Activated CD4-positive, alpha-beta T cell treated with anti-CD3 and anti-CD28 coated beads, Interleukin-2, amount 50 U/mL, for 48 hours (primary cell): ENCODE results near the gene PSMA3.
"Not testable (repeated sequence)": the region's sequence is repeated elsewhere in the genome, so short reads cannot be mapped to it uniquely, and the experiment has no call there.

ENCODE experiments used
- DNase-seq, 2 experiments: peaks; one replicate each; pipeline ENCODE4 v3.0.0-alpha.2; 2020

The PSMA3 gene

GRCh38 chr14:58244556-58245387 is at the start of gene PSMA3:
Gene PSMA3, plus strand, starts transcription at chr14:58244843. Its CDS starts 78 bp downstream, at chr14:58244921.
- peak; percentile 97 to 98 for DNase-seq

DNA sequence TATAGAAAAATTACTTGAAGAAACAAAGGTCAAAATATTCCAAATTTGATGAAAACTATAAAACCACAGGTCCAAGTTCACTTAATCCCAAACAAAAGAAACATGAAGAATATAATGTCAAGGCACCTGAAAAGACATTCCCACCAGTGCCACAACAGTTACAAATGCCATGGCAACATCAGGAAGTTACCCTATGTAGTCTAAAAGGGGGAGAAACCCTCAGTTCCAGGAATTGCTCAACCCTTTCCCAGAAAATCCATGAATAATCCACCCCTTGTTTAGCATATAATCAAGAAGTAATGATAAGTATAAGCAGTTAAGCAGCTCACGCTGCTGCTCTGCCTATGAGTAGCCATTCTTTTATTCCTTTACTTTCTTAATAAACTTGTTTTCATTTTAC is 48.4 kb upstream of the PSMA3 start:
- no peak for DNase-seq

DNA sequence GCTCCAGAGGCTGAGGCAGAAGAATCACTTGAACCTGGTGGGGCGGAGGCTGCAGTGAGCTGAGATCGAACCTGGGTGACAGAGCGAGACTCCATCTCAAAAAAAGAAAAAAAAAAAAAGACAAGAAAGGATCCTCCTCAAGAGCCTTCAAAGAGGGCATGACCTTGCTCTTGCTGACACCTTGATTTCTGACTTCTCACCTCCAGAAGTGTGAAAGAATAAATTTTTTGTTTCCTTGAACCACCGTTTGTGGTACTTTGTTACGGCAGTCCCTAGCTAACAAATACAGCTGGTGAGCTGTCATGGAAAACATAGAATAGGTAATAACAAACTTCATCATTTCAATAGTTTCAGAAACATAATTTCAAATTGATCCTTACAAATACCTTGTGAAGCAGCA is 46.6 kb upstream of the PSMA3 start:
- no peak for DNase-seq

DNA sequence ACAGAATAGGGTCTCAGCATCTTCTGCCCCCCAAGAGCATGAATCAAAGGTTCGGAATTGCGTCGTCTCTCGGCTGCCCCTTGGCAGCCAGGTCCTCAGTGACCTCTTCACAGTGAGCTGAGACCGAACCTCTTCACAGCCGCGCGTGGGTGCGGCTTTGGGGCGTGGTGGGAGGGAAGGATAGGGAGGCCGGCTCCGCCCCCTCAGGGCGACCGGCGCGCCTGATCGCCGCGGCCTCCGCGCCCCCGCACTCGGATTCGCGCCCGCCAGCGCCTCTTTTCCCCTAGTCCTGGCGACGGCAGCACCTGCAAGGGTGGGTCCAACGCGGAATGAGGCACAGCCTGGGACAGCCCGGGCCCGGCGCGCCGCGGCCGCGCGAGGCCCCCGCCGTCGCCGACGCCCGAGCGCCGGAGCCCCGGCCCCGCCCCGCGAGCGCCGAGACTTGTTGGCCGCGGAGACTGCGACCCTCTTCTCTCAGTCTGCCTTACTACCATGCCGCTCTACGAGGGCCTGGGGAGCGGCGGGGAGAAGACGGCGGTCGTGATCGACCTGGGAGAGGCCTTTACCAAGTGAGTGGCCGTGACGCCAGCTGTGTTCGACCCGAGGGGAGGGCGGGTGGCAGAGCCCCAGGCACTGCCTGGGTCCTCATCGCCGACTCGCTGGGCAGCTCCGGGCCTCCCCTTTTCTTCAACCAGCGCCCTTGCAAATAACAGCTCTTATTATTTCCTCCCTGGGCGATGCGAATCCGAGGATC is 44.7 kb upstream of the PSMA3 start, which contains the start of gene ACTR10:
TSS of gene ACTR10 (plus strand) at position 424 of the 754 bp plus-strand sequence. CDS start at position 493, 69 bp downstream.
- peak; percentile 90 to 92 for DNase-seq

GRCh38 chr14:58200480-58200841 is 44.2 kb upstream of the PSMA3 start:
- no peak for DNase-seq

- DNase-seq, result no peak
These were observed 43.8 kb upstream of the PSMA3 start for GRCh38 chr14:58200846-58201245.

GRCh38 chr14:58213176-58213575 is 31.5 kb upstream of the PSMA3 start:
- DNase-seq, result no peak

DNA sequence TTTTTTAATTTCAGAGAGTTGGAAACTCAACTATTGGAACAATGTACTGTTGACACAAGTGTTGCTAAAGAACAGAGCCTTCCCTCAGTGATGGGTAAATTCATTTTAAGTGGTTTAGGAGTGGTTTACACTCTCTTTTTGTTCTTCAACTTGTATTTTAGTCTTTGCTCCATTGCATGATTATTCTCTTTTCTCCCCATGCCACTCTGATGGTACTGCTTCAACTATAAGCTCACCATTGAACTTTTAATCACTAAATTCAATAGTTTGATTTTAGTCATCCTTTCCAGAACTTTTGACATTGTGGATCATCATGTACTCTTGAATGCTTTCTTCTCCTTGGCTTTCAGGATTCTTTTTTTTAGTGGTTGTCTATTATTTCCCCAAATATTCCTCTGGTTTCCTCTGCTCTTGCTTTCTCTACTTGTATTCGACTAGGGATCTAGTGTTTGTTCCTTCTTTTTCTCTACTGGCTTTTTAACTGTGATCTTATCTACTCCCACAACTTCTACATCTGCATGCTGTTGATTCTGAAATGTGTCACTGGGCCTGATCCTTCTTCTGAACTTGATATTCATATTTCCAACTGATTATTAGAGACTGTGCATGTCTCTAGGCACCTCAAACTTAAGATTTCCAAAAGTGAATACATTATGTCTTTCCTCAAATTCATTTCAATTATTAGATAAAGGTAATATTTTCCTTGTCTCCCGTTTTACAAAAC is 29.3 kb upstream of the PSMA3 start:
- DNase-seq, result no peak

GRCh38 chr14:58216544-58216943 is 28.1 kb upstream of the PSMA3 start:
- no peak for DNase-seq

GRCh38 chr14:58227096-58227819 is 17.4 kb upstream of the PSMA3 start:
- no peak for DNase-seq

GRCh38 chr14:58238252-58239243 is 6.1 kb upstream of the PSMA3 start:
- DNase-seq, result peak; percentile 18 to 29

- DNase-seq, result peak; percentile 80 to 81
These were observed 5.1 kb upstream of the PSMA3 start for GRCh38 chr14:58239244-58240195.

- DNase-seq, result no peak
These were observed 670 bp upstream of the PSMA3 start for GRCh38 chr14:58243790-58244555.

GRCh38 chr14:58245562-58245961 is 919 bp downstream of the PSMA3 start:
- DNase-seq, result no peak

DNA sequence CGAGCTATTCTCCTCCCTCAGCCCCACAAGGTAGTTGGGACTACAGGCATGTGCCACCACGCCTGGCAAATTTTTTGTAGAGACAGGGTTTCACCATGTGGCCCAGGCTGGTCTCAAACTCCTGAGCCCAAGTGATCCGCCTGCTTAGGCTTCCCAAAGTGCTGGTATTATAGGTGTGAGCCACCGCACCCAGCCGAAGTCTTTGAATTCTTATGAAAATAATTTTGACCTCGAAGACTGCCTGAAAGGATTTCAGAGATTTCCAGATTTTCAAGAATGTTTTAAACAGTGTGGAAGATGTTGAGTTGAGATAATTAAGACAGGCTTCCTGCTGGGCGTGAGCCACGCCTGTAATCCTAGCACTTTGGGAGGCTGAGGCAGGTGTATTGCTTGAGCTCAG is 5.0 kb downstream of the PSMA3 start:
- no peak for DNase-seq

DNA sequence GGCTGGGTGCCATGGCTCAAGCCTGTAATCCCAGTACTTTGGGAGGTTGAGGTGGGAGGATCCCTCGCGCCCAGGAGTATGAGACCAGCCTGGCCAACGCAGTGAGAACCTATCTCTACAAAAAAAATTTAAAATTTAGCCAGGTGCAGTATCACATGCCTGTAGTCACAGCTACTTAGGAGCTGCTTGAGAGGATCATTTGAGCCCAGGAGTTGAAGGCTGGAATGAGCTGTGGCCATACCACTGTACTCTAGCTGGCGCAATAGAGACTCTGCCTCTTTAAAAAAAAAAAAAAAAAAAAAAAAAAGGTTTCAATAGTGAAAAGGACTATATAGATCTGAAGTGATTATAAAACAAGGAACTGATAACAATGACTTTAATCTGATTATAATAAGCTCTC is 13.5 kb downstream of the PSMA3 start:
- no peak for DNase-seq

GRCh38 chr14:58262005-58262404 is 17.4 kb downstream of the PSMA3 start:
- DNase-seq, result not testable (repeated sequence)

DNA sequence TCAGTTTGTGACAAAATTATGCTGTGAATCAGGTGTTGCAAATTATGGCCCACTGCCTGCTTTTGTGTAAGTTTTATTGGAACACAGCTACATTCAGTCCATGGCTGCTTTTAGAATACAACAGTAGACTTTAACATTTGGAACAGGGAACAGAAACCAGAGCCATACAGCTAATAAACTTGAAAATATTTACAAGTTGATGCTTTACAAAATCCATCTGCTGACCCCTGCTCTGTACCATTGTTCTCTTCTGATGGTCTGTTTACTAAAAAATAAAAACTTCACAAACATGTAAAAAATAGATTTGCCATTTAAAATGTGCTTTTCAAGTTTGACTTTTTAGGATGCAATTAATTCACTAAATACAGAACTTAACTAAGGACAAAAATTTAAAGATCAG is 20.8 kb downstream of the PSMA3 start:
- no peak for DNase-seq

- no peak for DNase-seq
These were observed 26.0 kb downstream of the PSMA3 start for GRCh38 chr14:58270628-58271027.
